HG03066 (cell line): Measurements from ENCODE around the gene NR1D1.
A peak's percentile ranks its signal among the peaks of the same experiment; 100 is the strongest.

ENCODE experiments used
- ATAC-seq: cut with Tn5 transposase; IDR thresholded peaks from one replicate; pipeline ENCODE4 v1.9.1; 2021; ENCODE audit warnings: low read depth; ENCODE audit not compliant: unreplicated experiment

The NR1D1 gene

GRCh38 chr17:40111221-40112128 lies 11.1 kb upstream of the NR1D1 start:
- no peak for ATAC-seq

DNA sequence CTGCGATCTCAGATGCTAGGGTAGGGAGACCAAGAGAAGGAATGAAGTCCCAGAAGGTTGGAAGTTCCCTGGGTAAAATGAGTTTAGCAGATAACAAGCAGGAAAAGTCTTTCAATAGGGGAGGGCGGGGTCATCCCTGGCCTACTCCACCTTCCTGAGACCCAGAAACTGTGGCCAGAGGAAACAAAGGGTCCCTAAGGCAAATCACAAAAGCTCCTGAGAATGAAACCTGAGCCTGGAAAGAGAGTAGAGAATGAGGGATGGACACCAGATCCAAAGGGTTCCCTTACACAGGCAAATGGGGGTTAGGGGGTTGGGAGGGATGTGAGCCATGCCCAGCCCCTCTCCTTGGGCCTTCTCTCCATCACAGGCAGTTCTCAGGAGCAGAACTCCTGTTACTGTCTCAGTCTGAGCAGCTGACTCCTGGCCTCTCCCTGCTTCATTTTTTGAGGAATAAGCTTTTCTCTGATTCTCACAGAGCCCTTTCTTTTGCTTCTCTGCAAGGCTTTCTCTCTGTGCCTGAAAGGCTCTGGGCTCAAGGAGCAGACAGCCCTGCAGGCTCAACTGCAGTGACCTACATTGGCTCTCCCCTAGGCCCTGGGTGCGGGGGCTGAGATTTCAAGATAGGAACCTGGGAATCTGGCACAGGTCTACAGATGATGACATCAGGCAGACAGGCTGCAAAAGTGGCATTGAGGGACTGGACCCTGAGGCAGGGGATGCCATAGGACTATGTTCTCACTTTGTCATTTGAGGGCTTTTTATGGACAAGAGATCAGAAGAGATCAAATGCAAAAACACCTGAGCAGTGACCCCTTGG lies 9.8 kb upstream of the NR1D1 start:
- ATAC-seq = no peak

DNA sequence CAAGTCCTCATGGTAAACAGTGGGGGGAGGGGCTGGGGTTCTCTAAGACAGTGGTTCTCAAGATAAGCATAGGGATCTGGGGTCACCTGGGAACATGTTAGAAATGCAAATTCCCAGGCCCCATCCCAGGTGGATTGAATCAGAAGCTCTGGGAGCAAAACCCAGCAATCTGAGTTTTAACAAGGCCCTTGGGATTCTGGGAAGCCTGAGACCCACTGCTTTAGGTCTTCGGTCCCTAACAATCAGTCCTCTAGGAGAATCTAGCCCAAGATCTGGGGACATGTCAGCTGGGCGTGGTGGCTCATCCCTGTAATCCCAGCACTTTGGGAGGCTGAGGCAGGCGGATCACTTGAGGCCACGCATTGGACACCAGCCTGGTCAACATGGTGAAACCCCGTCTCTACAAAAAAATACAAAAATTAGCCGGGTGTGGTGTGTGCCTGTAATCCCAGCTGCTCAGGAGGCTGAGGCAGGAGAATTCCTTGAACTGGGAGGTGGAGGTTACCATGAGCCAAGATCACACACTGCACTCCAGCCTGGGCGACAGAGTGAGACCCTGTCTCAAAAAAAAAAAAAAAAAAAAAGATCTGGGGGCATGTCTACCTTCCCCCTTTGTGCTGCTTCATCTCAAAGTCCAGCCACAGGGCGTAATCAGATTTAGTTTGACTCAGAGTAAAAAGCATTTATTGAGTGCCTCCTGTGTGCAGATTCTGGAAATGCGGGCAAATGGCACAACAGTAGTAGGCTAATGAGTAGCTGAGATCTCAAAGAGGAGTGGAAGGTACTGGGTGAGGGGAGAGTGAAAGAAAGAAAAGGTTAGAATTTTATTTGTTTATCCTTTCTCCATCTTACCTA lies 8.8 kb upstream of the NR1D1 start:
- ATAC-seq = no peak

DNA sequence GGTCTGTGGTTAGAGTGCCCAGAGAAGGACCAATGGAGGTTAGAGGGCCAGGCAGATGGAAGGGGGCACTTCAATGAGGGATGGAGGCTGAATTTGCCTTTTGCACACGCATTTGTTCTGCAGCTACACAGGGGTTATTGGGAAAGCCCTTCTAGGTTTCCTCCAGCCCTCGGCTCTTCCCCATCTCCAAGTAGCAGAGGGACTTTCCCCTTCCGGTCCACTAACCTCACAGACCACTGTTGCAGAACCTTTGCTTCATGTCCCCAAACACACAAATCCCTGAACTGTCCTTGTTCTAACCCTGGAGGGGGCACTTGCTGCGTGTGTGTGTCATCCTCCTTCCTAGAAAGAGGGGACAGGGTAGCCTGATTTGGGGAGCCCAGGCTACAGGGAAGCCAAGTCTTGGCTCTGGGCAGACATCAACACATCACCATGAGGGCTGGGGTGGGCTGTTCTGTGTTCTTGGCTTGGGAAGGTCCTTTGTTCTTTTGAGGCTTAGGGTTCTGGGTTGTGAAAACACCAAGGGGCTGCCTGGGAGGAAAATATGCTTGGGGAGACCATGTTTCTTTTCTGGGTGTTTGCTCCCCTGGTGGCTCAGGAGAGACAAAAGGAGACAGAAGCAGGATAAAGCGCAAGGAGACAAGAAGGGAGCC lies 7.3 kb upstream of the NR1D1 start:
- no peak for ATAC-seq

DNA sequence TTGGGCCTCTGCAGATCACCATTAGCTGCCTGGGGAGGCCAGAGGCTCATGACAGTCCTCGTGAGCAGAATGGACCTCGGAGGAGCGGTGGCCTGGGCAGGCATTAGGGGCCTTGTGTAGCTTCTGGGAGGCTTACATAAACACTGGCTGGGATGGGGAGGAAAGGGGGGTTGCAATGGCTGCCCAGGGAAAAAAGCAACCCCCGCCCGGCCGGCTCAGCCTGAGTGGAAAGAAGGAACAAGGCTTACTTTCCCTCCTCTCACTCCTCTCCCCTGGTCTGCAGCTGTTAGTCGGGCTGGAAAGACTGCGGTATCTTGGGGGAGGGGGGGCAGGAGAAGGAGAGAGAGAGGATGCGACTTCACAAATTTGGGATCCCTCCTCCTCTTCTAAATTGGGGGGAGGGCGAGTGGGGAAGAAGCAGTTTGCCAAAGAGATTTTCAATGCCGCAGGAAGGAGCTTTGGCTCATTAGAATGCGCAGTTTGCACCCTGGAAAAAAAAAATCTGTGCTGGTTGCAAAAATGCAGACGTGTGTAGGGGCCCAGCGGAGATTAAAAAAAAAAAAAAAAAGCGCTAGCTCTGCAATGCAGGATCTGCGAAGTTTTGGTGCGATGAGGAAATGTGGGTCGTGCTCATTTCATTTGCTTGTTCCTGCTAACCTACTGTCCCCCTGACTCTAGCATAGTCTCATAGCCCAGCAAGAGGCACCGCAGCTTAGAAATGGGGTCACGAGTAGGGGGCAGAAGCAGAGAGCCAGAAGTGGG lies 6.6 kb upstream of the NR1D1 start:
- no peak for ATAC-seq

- ATAC-seq = no peak
Observed at GRCh38 chr17:40105861-40106759, 5.7 kb upstream of the NR1D1 start.

- no peak for ATAC-seq
Observed at GRCh38 chr17:40104594-40105486, 4.5 kb upstream of the NR1D1 start.

GRCh38 chr17:40103688-40104087 lies 3.3 kb upstream of the NR1D1 start:
- no peak for ATAC-seq

- no peak for ATAC-seq
Observed at GRCh38 chr17:40103071-40103661, 2.8 kb upstream of the NR1D1 start.

DNA sequence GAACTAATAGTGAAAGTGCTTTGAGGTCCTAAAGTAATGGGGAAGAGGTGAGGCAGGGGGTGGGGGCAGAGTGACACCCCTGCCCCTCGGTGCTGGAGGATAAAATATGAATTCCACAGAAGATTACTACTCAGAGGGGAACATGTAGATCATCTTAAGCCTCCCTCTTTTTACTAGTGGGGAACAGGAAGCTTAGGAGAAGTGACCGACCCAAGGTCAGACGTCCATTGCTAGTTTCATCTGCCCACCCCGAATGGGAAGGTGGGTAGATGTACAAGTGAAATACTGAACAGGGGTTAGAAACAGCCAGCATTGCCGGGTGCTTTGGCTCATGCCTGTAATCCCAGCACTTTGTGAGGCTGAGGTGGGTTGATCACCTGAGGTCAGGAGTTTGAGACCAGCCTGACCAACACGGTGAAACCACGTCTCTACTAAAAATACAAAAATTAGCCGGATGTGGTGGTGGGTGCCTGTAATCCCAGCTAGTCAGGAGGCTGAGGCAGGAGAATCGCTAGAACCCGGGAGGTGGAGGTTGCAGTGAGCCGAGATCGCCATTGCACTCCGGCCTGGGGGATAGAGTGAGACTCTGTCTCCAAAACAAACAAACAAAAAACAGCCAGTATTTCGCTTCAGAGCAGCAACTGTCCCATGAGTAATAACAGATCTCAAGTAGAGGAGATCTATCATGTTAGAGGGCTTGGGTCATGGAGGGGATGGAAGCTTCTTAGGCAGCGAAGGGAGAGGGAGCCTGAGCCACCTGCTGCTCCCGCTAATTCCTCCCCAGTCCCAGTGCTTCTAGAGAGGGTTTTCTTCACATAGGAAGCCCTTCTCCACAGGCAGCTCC lies 1.2 kb upstream of the NR1D1 start:
- no peak for ATAC-seq

DNA sequence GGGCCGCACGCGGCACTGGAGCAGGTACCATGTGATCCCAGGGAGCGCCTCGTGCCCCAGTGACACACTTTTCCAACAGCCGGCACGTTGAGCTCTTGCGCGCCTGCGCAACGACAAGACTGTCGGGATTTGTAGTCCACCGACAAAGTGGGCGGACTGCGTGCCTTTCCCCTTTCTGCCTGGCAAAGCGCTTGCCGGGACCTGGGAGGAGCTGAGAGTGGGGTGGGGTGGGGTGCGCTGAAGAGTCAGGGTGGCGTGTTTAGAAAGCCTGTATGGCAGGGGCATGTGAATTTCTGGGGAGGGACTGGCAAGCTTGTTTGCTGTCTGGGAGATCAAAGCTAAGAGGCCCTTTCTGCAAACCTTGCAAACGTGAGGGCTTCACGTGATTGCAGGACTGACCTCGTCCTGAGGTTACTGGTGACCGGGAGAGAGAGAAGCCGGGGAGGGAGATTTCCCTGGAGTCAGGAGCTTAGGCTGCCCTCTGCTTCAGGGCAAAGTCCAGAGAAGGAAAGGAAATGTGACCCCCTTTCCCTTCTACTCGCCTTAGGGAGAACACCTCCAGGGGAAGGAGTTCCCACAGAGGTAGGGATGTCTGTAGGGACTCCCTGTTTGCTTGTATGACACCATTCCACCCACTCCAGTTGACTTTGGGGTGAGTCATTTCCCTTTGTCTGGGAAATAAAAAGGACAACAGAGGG lies 429 bp upstream of the NR1D1 start:
- ATAC-seq = peak; percentile 31

GRCh38 chr17:40099619-40100418 lies 570 bp downstream of the NR1D1 start:
- no peak for ATAC-seq

GRCh38 chr17:40098846-40099618 lies 1.4 kb downstream of the NR1D1 start:
- ATAC-seq = peak; percentile 51
